ENCODE results near the gene LSM5. TPM values are rescaled to one million over a fixed set of nuclear protein-coding genes. Genes with fewer than 3 reads are reported as not detected.

Gene LSM5
- total RNA-seq, 1 donor from 2014 or later, result 32.7 TPM

DNA sequence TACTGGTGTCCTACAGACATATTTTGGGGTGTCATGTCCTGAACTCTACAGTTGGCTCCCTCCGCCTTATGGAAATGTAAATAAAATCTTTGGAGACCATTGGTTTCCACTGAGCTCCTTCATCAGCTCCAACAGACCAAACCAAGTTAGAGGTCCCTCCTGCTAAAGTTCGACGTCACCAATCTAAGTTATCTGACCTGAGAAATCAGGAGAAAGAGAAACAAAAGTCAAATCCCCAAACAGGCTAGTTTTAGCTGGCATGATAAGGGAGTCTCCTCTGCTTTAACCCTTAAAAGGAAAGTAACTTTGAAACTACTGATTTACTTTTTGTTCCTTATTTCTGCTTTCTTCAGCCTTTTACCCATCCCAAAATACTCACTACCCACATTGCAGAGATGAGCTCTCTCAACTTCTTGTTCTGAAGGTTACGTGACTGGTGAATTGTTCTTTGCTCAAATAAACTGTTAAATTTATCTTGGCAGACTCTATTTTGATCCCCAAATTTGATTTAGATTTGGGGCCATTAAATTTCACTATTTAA is 45.1 kb upstream of the LSM5 start:
- H3K36me3 Mint-ChIP-seq (ENCODE audit: low read depth), result no peaks in the 10 kb centered on the region
- H3K27me3 Mint-ChIP-seq (ENCODE audit: low read depth), result no peaks in the 10 kb centered on the region
- H3K27ac Mint-ChIP-seq (ENCODE audit: unreplicated experiment), result no peak overlapping the region
- no peak overlapping the region for H3K4me3 Mint-ChIP-seq (ENCODE audit: unreplicated experiment)
- peaks cover 2% of the 10 kb centered on the region for H3K9me3 Mint-ChIP-seq (ENCODE audit: low read depth)
- H3K4me1 Mint-ChIP-seq (ENCODE audit: low read depth), result peaks cover 37% of the 10 kb centered on the region
- no peak for DNase-seq (ENCODE audit: low spot score)
- TF ChIP-seq, protein P1, sequence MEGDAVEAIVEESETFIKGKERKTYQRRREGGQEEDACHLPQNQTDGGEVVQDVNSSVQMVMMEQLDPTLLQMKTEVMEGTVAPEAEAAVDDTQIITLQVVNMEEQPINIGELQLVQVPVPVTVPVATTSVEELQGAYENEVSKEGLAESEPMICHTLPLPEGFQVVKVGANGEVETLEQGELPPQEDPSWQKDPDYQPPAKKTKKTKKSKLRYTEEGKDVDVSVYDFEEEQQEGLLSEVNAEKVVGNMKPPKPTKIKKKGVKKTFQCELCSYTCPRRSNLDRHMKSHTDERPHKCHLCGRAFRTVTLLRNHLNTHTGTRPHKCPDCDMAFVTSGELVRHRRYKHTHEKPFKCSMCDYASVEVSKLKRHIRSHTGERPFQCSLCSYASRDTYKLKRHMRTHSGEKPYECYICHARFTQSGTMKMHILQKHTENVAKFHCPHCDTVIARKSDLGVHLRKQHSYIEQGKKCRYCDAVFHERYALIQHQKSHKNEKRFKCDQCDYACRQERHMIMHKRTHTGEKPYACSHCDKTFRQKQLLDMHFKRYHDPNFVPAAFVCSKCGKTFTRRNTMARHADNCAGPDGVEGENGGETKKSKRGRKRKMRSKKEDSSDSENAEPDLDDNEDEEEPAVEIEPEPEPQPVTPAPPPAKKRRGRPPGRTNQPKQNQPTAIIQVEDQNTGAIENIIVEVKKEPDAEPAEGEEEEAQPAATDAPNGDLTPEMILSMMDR (IDR thresholded peaks at IDR 0.05), result no peak

- no peaks in the 10 kb centered on the region for H3K27me3 Mint-ChIP-seq (ENCODE audit: low read depth)
- H3K9me3 Mint-ChIP-seq (ENCODE audit: low read depth), result no peaks in the 10 kb centered on the region
- peaks cover 31% of the 10 kb centered on the region for H3K4me1 Mint-ChIP-seq (ENCODE audit: low read depth)
- H3K36me3 Mint-ChIP-seq (ENCODE audit: low read depth), result no peaks in the 10 kb centered on the region
- no peak for DNase-seq (ENCODE audit: low spot score)
- H3K27ac Mint-ChIP-seq (ENCODE audit: unreplicated experiment), result no peak overlapping the region
- TF ChIP-seq, protein P1 (IDR thresholded peaks at IDR 0.05), result no peak
- no peak overlapping the region for H3K4me3 Mint-ChIP-seq (ENCODE audit: unreplicated experiment)
Observed at GRCh38 chr7:32533276-32534029, 43.3 kb upstream of the LSM5 start.

GRCh38 chr7:32532716-32533115 is 42.5 kb upstream of the LSM5 start:
- TF ChIP-seq, protein P1 (IDR thresholded peaks at IDR 0.05), result no peak
- H3K9me3 Mint-ChIP-seq (ENCODE audit: low read depth), result no peaks in the 10 kb centered on the region
- DNase-seq (ENCODE audit: low spot score), result no peak
- H3K36me3 Mint-ChIP-seq (ENCODE audit: low read depth), result no peaks in the 10 kb centered on the region
- H3K4me1 Mint-ChIP-seq (ENCODE audit: low read depth), result peaks cover 27% of the 10 kb centered on the region
- H3K4me3 Mint-ChIP-seq (ENCODE audit: unreplicated experiment), result no peak overlapping the region
- no peak overlapping the region for H3K27ac Mint-ChIP-seq (ENCODE audit: unreplicated experiment)
- H3K27me3 Mint-ChIP-seq (ENCODE audit: low read depth), result no peaks in the 10 kb centered on the region

- no peaks in the 10 kb centered on the region for H3K9me3 Mint-ChIP-seq (ENCODE audit: low read depth)
- no peaks in the 10 kb centered on the region for H3K36me3 Mint-ChIP-seq (ENCODE audit: low read depth)
- H3K27ac Mint-ChIP-seq (ENCODE audit: unreplicated experiment), result no peak overlapping the region
- H3K4me1 Mint-ChIP-seq (ENCODE audit: low read depth), result peaks cover 24% of the 10 kb centered on the region
- no peak overlapping the region for H3K4me3 Mint-ChIP-seq (ENCODE audit: unreplicated experiment)
- no peak for DNase-seq (ENCODE audit: low spot score)
- no peaks in the 10 kb centered on the region for H3K27me3 Mint-ChIP-seq (ENCODE audit: low read depth)
- TF ChIP-seq, protein P1 (IDR thresholded peaks at IDR 0.05), result no peak
Observed at GRCh38 chr7:32532086-32532485, 41.9 kb upstream of the LSM5 start.

GRCh38 chr7:32531402-32531801 is 41.2 kb upstream of the LSM5 start:
- Mint-ChIP-seq H3K4me3 (ENCODE audit: unreplicated experiment) (no peak overlapping the region), H3K27me3 (ENCODE audit: low read depth) (no peaks in the 10 kb centered on the region), H3K27ac (ENCODE audit: unreplicated experiment) (no peak overlapping the region), H3K36me3 (ENCODE audit: low read depth) (no peaks in the 10 kb centered on the region), H3K9me3 (ENCODE audit: low read depth) (no peaks in the 10 kb centered on the region), H3K4me1 (ENCODE audit: low read depth) (peaks cover 17% of the 10 kb centered on the region)
- TF ChIP-seq, protein P1 (IDR thresholded peaks at IDR 0.05), result no peak
- DNase-seq (ENCODE audit: low spot score), result no peak

All from chondrocyte (in vitro differentiated cells).